Aorta (tissue), 5 donors: ENCODE results near the gene PHF12. TPM values are rescaled to one million over a fixed set of nuclear protein-coding genes. Genes with fewer than 3 reads are reported as not detected.

Experiments used
- ATAC-seq: fragments of 200-7000 bp; cut with Tn5 transposase; one replicate; pipeline ENCODE4 v1.9.1; 2022; ENCODE audit warnings: moderate library complexity; ENCODE audit not compliant: low FRiP score
- DNase-seq, 2 donors: peaks; one replicate each; pipeline ENCODE4 v3.0.0-alpha.2; 2020
- H3K27ac ChIP-seq, 2 donors: one replicate each; pipeline ENCODE4 v1.5.1; 2013; ENCODE audit warnings: low read length in 2 of 2, mild to moderate bottlenecking in 2 of 2, moderate library complexity in 2 of 2, control low read depth in 1 of 2, inconsistent platforms in 1 of 2, low read depth in 1 of 2
- H3K27me3 ChIP-seq, 2 donors: one replicate each; pipeline ENCODE4 v1.6.1; 2013; ENCODE audit warnings: control low read depth in 1 of 2, low read length in 1 of 2, mild to moderate bottlenecking in 1 of 2, moderate library complexity in 1 of 2; ENCODE audit not compliant: insufficient read depth in 2 of 2, control insufficient read depth in 1 of 2
- H3K36me3 ChIP-seq, 2 donors: one replicate each; pipeline ENCODE4 v1.6.1; 2013; ENCODE audit warnings: control low read depth in 1 of 2, low read length in 1 of 2, mild to moderate bottlenecking in 1 of 2; ENCODE audit not compliant: insufficient read depth in 2 of 2, control insufficient read depth in 1 of 2
- H3K4me1 ChIP-seq, 2 donors: one replicate each; pipeline ENCODE4 v1.6.1; 2013; ENCODE audit warnings: low read length in 2 of 2, control low read depth in 1 of 2, mild to moderate bottlenecking in 1 of 2, moderate library complexity in 1 of 2; ENCODE audit not compliant: insufficient read depth in 2 of 2, control insufficient read depth in 1 of 2
- H3K4me3 ChIP-seq, 2 donors: one replicate each; pipeline ENCODE4 v1.5.1; 2013; ENCODE audit warnings: low read length in 2 of 2, control low read depth in 1 of 2, mild to moderate bottlenecking in 1 of 2
- H3K9me3 ChIP-seq: one replicate; pipeline ENCODE4 v1.6.1; 2013; ENCODE audit warnings: mild to moderate bottlenecking, low read length; ENCODE audit not compliant: control insufficient read depth
- WGBS, 2 donors: extraction: QIAGEN DNeasy Blood & Tissue Kit; methylation state at CpG; one replicate each; pipeline ENCODE4 v1.1.7; 2013; 5-methylcytosine and 5-hydroxymethylcytosine counted together
- intact Hi-C, 2 donors: fragments of 100-400 bp; cut with DNase I; formaldehyde crosslinking; loops; one replicate each; pipeline versions ENCODE4 v1.14.2 to v1.15.0; 2022
- polyA plus RNA-seq, 2 donors: library from polyadenylated mRNA; stranded (reverse); fragments of 200-250 nt; gene quantifications; one replicate each; pipeline ENCODE4 v1.2.3, GENCODE V29; 2013
- total RNA-seq, 2 donors: library from RNA; stranded (reverse); fragmentation: NEBNext Ultra II Directional; extraction: Animal tissue kit (Norgen Biotek cat#: 25700); gene quantifications; one replicate each; pipeline ENCODE4 v1.2.1, GENCODE V29; 2021
- donor health status: healthy with polysubstance abuse.
- donor health status: Bipolar disorder and iron deficiency.
- donor health status: DM: no; HTN: no; CAD: no.
- donor health status: DM: no; HTN: no; CAD: no.
- donor health status: DM: yes; HTN: yes; CAD: no.

PHF12 gene
- total and polyA plus RNA-seq, 4 donors: 10.1 to 47.0 (median 30.0) TPM

- H3K27me3 ChIP-seq: no peaks in the 10 kb centered on the region
- H3K27ac ChIP-seq: no peak overlapping the region
- no peak overlapping the region for H3K4me3 ChIP-seq
- WGBS, 2 donors: 87 to 96% methylated on average over 1 of the region's 1 CpG
- peaks cover 0 to 5% of the 10 kb centered on the region in 2 donors for H3K36me3 ChIP-seq
- ATAC-seq (no peak), DNase-seq (no peak)
- no peaks in the 10 kb centered on the region for H3K4me1 ChIP-seq
- intact Hi-C loops: no loop called here
- no peaks in the 10 kb centered on the region for H3K9me3 ChIP-seq
Measured at GRCh38 chr17:28863953-28864352, 87.4 kb downstream of the PHF12 start.

- 92 to 94% methylated on average over 3 of the region's 3 CpGs for WGBS, 2 donors
- H3K27ac ChIP-seq: no peak overlapping the region
Measured at GRCh38 chr17:28862561-28862960, 88.8 kb downstream of the PHF12 start.

GRCh38 chr17:28861393-28862203 lies 89.7 kb downstream of the PHF12 start:
- Histone ChIP-seq H3K9me3 (no peaks in the 10 kb centered on the region), H3K4me1 (no peaks in the 10 kb centered on the region), H3K27me3 (no peaks in the 10 kb centered on the region), H3K4me3 (no peak overlapping the region), H3K27ac (no peak overlapping the region), H3K36me3 (peaks cover 0 to 6% of the 10 kb centered on the region in 2 donors)
- DNase-seq: no peak
- WGBS, 2 donors: 66 to 68% methylated on average over 8 of the region's 8 CpGs
- ATAC-seq: no peak
- intact Hi-C loops: no loop called here

More at GRCh38 chr17:28862561-28862960, 88.8 kb downstream of the PHF12 start:
- ATAC-seq (no peak), DNase-seq (no peak)
- intact Hi-C loops: no loop called here
- no peaks in the 10 kb centered on the region for H3K4me1 ChIP-seq
- H3K36me3 ChIP-seq: peaks cover 0 to 6% of the 10 kb centered on the region in 2 donors
- no peaks in the 10 kb centered on the region for H3K9me3 ChIP-seq
- no peak overlapping the region for H3K4me3 ChIP-seq
- no peaks in the 10 kb centered on the region for H3K27me3 ChIP-seq

- H3K36me3 ChIP-seq: peaks cover 0 to 6% of the 10 kb centered on the region in 2 donors
- H3K4me1 ChIP-seq: no peaks in the 10 kb centered on the region
- H3K27ac ChIP-seq: no peak overlapping the region
- intact Hi-C loops: no loop called here
- H3K9me3 ChIP-seq: no peaks in the 10 kb centered on the region
- no peak for ATAC-seq
- 93% methylated on average over 4 of the region's 4 CpGs for WGBS, 2 donors
- no peak overlapping the region for H3K4me3 ChIP-seq
- no peaks in the 10 kb centered on the region for H3K27me3 ChIP-seq
- no peak for DNase-seq
Measured at GRCh38 chr17:28860363-28860808, 90.9 kb downstream of the PHF12 start.

GRCh38 chr17:28858801-28859355 lies 92.4 kb downstream of the PHF12 start:
- Histone ChIP-seq H3K27me3 (no peaks in the 10 kb centered on the region), H3K9me3 (no peaks in the 10 kb centered on the region), H3K4me1 (no peaks in the 10 kb centered on the region), H3K4me3 (no peak overlapping the region), H3K27ac (no peak overlapping the region), H3K36me3 (peaks cover 0 to 6% of the 10 kb centered on the region in 2 donors)
- peak in 1 of 2 donors; percentile 17 for DNase-seq
- intact Hi-C loops: loop anchor here (5.0 to 10.0 kb wide), 2 partner anchors 43 to 94 kb away; partner anchors contain the start of gene DHRS13 (in 1 of the 2)
- ATAC-seq: no peak
- WGBS, 2 donors: 46 to 65% methylated on average over 2 of the region's 2 CpGs

GRCh38 chr17:28857905-28858800 lies 93.2 kb downstream of the PHF12 start:
- Histone ChIP-seq H3K27me3 (no peaks in the 10 kb centered on the region), H3K4me3 (no peak overlapping the region), H3K9me3 (no peaks in the 10 kb centered on the region), H3K4me1 (no peaks in the 10 kb centered on the region), H3K36me3 (peaks cover 0 to 6% of the 10 kb centered on the region in 2 donors), H3K27ac (no peak overlapping the region)
- DNase-seq: peak in 1 of 2 donors; percentile 16
- intact Hi-C loops: loop anchor here (5.0 to 10.0 kb wide), 2 partner anchors 44 to 93 kb away; partner anchors contain the start of gene DHRS13 (in 1 of the 2)
- 87 to 90% methylated on average over 3 of the region's 3 CpGs for WGBS, 2 donors
- ATAC-seq: no peak

GRCh38 chr17:28856028-28856574 lies 95.2 kb downstream of the PHF12 start:
- H3K27me3 ChIP-seq: no peaks in the 10 kb centered on the region
- ATAC-seq: no peak
- peak in 1 of 2 donors; percentile 19 for DNase-seq
- peaks cover 0 to 6% of the 10 kb centered on the region in 2 donors for H3K36me3 ChIP-seq
- H3K9me3 ChIP-seq: no peaks in the 10 kb centered on the region
- no peaks in the 10 kb centered on the region for H3K4me1 ChIP-seq
- intact Hi-C loops: loop anchor here (5.0 to 10.0 kb wide), 2 partner anchors 46 to 91 kb away; partner anchors contain the start of gene DHRS13 (in 1 of the 2)
- no peak overlapping the region for H3K4me3 ChIP-seq
- no peak overlapping the region for H3K27ac ChIP-seq
- 90 to 91% methylated on average over 5 of the region's 5 CpGs for WGBS, 2 donors

GRCh38 chr17:28855336-28855679 lies 96.0 kb downstream of the PHF12 start:
- DNase-seq: no peak
- H3K27me3 ChIP-seq: no peaks in the 10 kb centered on the region
- WGBS, 2 donors: 17 to 19% methylated on average over 5 of the region's 5 CpGs
- H3K9me3 ChIP-seq: no peaks in the 10 kb centered on the region
- H3K4me1 ChIP-seq: no peaks in the 10 kb centered on the region
- intact Hi-C loops: loop anchor here (5.0 to 10.0 kb wide), 2 partner anchors 47 to 91 kb away; partner anchors contain the start of gene DHRS13 (in 1 of the 2)
- ATAC-seq: no peak
- peaks cover 0 to 4% of the 10 kb centered on the region in 2 donors for H3K36me3 ChIP-seq
- peak overlapping the region; percentile 30 to 65 for H3K4me3 ChIP-seq
- no peak overlapping the region for H3K27ac ChIP-seq
